ENCODE data around the gene FRMD4A.

GRCh38 chr10:14259696-14260566, 70.8 kb downstream of the FRMD4A start:
- TF ChIP-seq, protein P1, sequence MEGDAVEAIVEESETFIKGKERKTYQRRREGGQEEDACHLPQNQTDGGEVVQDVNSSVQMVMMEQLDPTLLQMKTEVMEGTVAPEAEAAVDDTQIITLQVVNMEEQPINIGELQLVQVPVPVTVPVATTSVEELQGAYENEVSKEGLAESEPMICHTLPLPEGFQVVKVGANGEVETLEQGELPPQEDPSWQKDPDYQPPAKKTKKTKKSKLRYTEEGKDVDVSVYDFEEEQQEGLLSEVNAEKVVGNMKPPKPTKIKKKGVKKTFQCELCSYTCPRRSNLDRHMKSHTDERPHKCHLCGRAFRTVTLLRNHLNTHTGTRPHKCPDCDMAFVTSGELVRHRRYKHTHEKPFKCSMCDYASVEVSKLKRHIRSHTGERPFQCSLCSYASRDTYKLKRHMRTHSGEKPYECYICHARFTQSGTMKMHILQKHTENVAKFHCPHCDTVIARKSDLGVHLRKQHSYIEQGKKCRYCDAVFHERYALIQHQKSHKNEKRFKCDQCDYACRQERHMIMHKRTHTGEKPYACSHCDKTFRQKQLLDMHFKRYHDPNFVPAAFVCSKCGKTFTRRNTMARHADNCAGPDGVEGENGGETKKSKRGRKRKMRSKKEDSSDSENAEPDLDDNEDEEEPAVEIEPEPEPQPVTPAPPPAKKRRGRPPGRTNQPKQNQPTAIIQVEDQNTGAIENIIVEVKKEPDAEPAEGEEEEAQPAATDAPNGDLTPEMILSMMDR (conservative IDR thresholded peaks at IDR 0.05; ENCODE audit: low read depth, low read length) = no peak
- no peak for TF ChIP-seq EZH2 (IDR thresholded peaks at IDR 0.05; ENCODE audit: low read length, unreplicated experiment)
